Lower leg skin (tissue), 4 donors: ENCODE data around the gene CES4A. TPM values are rescaled to one million over a fixed set of nuclear protein-coding genes. Genes with fewer than 3 reads are reported as not detected.

Experiments
- DNase-seq, 2 donors: peaks; one replicate each; pipeline ENCODE4 v3.0.0-alpha.2; 2019; ENCODE audit warnings: low spot score in 2 of 2
- H3K4me3 ChIP-seq: fragments of 200-600 bp; sonication (generic); 2 replicates; pipeline ENCODE4 v1.5.1; 2017; ENCODE audit warnings: mild to moderate bottlenecking, low read depth; ENCODE audit not compliant: poor library complexity, severe bottlenecking
- POLR2A ChIP-seq, 2 donors: fragments of 450-650 bp; IDR thresholded peaks; one replicate each; pipeline ENCODE4 v1.6.1; 2016 to 2017; ENCODE audit warnings: antibody characterized with exemption in 2 of 2, mild to moderate bottlenecking in 1 of 2, moderate library complexity in 1 of 2
- WGBS, 2 donors: methylation state at CpG; one replicate each; pipeline ENCODE4 v1.1.5; 2018; 5-methylcytosine and 5-hydroxymethylcytosine counted together
- intact Hi-C: fragments of 100-400 bp; cut with DNase I; formaldehyde crosslinking; loops from one replicate; pipeline ENCODE4 v1.15.0; 2023; ENCODE audit warnings: low total_unique reads
- total RNA-seq, 4 donors: library from RNA; depleted of rRNA; stranded (reverse); fragments of >200 nt; gene quantifications; one replicate each; pipeline ENCODE4 v1.1.0, GENCODE V29; 2016
- TF ChIP-seq, protein P1 (sequence below), 3 donors: fragments of 450-650 bp; IDR thresholded peaks; one replicate each; pipeline ENCODE4 v1.5.1; 2016; ENCODE audit warnings: antibody characterized with exemption in 3 of 3, mild to moderate bottlenecking in 3 of 3, moderate library complexity in 2 of 3

The CES4A gene
- total RNA-seq, 4 donors from 2014 or later: 43.6 to 95.8 (median 75.9) TPM

DNA sequence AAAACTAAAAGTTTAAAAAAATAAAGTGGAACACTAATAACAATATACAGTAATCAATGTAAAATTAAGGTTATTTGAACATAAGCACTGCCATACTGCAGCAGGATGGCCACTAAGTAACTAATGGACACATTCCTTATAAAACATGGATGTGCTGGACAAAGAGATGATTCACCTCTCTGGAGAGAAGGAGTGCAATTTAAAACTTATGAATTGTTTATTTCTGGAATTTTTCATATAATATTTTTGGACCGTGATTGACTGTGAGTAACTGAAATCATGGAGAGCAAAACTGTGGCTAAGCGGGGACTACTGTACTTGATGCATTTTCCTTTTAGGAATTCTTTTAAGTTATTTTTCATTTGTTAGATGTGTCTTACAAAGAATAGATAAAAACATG, 62.4 kb downstream of the CES4A start:
- intact Hi-C loops: no loop called here
- no peak for TF ChIP-seq POLR2A (IDR thresholded peaks at IDR 0.05)
- TF ChIP-seq, protein P1, sequence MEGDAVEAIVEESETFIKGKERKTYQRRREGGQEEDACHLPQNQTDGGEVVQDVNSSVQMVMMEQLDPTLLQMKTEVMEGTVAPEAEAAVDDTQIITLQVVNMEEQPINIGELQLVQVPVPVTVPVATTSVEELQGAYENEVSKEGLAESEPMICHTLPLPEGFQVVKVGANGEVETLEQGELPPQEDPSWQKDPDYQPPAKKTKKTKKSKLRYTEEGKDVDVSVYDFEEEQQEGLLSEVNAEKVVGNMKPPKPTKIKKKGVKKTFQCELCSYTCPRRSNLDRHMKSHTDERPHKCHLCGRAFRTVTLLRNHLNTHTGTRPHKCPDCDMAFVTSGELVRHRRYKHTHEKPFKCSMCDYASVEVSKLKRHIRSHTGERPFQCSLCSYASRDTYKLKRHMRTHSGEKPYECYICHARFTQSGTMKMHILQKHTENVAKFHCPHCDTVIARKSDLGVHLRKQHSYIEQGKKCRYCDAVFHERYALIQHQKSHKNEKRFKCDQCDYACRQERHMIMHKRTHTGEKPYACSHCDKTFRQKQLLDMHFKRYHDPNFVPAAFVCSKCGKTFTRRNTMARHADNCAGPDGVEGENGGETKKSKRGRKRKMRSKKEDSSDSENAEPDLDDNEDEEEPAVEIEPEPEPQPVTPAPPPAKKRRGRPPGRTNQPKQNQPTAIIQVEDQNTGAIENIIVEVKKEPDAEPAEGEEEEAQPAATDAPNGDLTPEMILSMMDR (IDR thresholded peaks at IDR 0.05): no peak
- DNase-seq: no peak
- H3K4me3 ChIP-seq: no peak overlapping the region
- 84 to 87% methylated on average over 2 of the region's 2 CpGs for WGBS, 2 donors

DNA sequence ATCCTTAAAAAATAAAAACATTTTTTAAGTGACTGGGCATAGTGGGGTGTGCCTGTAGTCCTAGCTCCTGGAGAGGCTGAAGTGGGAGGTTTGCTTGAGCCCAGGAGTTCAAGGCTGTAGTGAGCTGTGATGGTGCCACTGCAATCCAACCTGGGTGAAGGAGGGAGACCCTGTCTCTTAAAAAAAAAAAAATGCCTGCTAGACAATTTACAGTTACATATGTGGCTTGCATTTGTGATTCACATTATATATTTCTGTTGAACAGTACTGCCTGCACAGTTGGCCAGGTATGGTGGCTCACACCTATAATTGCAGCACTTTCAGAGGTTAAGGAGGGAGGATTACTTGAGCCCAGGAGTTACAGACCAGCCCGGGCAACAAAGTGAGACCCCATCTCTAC, 64.0 kb downstream of the CES4A start:
- no peak for DNase-seq
- TF ChIP-seq POLR2A (IDR thresholded peaks at IDR 0.05): no peak
- TF ChIP-seq, protein P1 (IDR thresholded peaks at IDR 0.05): no peak
- intact Hi-C loops: no loop called here
- WGBS, 2 donors: 93 to 95% methylated on average over 1 of the region's 1 CpG
- H3K4me3 ChIP-seq: no peak overlapping the region

DNA sequence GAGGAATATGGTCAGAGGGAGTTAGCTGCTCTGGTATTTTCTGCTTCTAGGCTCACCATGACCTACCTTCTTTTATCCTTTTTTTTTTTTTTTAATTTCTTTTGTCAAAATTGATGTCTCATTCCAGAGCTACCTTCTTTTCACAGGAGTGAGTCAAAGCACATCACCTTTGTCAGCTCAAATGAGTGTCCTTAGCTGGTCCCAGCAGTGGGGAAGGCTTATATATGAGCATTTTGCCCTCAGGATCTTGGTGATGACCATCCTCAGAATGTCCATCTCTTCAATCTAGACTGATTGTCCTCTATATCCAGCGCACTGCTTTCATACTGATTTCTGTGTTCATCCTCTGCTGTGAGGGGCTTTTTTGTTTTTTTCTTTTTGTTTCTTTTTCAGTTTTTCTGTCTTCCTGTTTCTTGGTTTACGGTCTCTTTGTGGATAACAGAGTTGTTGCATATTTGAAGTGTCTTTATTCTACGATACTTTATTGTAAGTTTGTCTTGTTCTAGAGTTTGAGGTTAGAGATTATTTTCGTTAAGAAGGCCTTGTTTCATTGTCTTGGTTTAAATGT, 65.5 kb downstream of the CES4A start:
- intact Hi-C loops: no loop called here
- no peak for DNase-seq
- 90 to 91% methylated on average over 4 of the region's 4 CpGs for WGBS, 2 donors
- TF ChIP-seq, protein P1 (IDR thresholded peaks at IDR 0.05): no peak
- TF ChIP-seq POLR2A (IDR thresholded peaks at IDR 0.05): no peak
- no peak overlapping the region for H3K4me3 ChIP-seq

DNA sequence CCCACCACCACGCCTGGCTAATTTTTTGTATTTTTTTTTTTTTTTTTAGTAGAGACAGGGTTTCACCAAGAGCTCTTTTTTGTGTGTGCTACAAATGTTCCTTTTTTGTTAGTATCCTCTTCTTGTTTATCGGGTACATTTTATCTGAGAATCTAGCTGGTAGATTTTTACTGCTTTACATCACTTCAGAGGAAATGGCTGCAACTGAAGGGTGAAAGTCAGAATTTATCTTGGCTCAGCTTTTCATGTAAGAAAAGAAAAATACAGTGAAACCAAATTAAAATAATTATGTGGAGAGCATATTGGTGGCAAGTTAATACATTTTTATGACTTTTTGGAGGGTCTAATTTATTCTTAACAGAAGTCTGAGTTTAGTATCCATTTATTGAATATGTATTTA, 66.5 kb downstream of the CES4A start:
- no peak for DNase-seq
- no peak overlapping the region for H3K4me3 ChIP-seq
- intact Hi-C loops: no loop called here
- WGBS, 2 donors: 98 to 100% methylated on average over 2 of the region's 2 CpGs
- TF ChIP-seq POLR2A (IDR thresholded peaks at IDR 0.05): no peak
- TF ChIP-seq, protein P1 (IDR thresholded peaks at IDR 0.05): no peak

DNA sequence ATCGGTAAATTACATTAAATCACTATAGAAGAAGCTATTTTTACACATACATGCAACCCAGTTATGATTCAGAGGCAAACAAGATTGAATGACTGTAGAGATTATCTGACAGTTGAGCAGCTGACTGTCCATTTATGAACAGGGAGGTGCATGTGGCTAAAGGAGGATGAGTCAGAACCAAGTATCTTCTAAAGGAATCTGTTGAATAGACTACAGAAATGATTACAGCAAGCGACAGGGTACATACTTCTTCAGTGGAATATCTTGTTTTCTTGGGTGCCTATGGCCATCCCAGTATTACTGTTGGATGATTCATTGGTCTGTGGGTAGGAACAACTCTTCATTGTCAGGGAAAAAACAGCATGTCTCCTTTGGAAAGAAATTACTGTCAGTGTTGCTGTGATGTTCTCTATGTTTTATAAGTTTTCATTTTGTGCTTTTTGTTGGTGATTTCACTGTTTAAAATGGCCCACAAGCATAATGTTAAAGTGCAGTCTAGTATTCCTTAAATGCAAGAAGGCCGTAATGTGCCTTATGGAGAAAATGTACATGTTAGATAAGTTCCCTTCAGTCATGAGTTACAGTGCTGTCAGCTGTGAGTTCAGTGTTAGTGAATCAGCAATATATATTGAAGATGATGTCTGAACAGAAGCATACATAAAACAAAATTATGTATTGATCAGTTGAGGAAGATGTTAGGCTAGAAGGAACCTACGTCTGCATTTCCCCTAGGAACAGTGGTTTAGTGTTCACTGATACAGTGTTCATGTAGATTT, 67.5 kb downstream of the CES4A start:
- no peak for DNase-seq
- WGBS, 2 donors: 66 to 73% methylated on average over 4 of the region's 4 CpGs
- intact Hi-C loops: no loop called here
- H3K4me3 ChIP-seq: no peak overlapping the region
- TF ChIP-seq, protein P1 (IDR thresholded peaks at IDR 0.05): no peak
- no peak for TF ChIP-seq POLR2A (IDR thresholded peaks at IDR 0.05)

Other genes with a start within 250 kb of the CES4A start
- gene DYNC1LI2, start 237.0 kb upstream of the CES4A start, total RNA-seq: 100 to 1,000 TPM in 2 of 4 donors, 10 to 100 TPM in 2; 59.3 to 194 (median 111) TPM
- under 1 TPM in 1 of 4 donors, not detected in 3; 0.19 TPM for gene TERB1, start 187.0 kb upstream of the CES4A start, total RNA-seq
- gene NAE1, start 157.6 kb upstream of the CES4A start, total RNA-seq: 10 to 100 TPM; 36.9 to 49.1 (median 41.3) TPM
- not detected for gene CA7, start 144.2 kb upstream of the CES4A start, total RNA-seq
- gene PDP2, start 108.1 kb upstream of the CES4A start, total RNA-seq: 1 to 10 TPM; 3.2 to 8.8 (median 7.2) TPM
- under 1 TPM in 2 of 4 donors, not detected in 2; 0.10 to 0.58 TPM for gene CDH16, start 69.7 kb upstream of the CES4A start, total RNA-seq
- gene RRAD, start 63.1 kb upstream of the CES4A start, total RNA-seq: 10 to 100 TPM in 2 of 4 donors, 1 to 10 TPM in 2; 5.9 to 34.3 (median 17.4) TPM
- gene CIAO2B, start 54.2 kb upstream of the CES4A start, total RNA-seq: 10 to 100 TPM; 39.3 to 60.3 (median 55.4) TPM
- gene CES2, start 53.1 kb upstream of the CES4A start, total RNA-seq: 10 to 100 TPM; 37.4 to 90.2 (median 50.2) TPM
- 1 to 10 TPM in 3 of 4 donors, under 1 TPM in 1; 0.59 to 1.3 (median 1.2) TPM for gene CES3, start 27.3 kb upstream of the CES4A start, total RNA-seq
- 10 to 100 TPM; 42.4 to 76.3 (median 48.2) TPM for gene CBFB, start 40.6 kb downstream of the CES4A start, total RNA-seq
- gene PHAF1, start 121.4 kb downstream of the CES4A start, total RNA-seq: 10 to 100 TPM; 39.7 to 51.1 (median 46.8) TPM
- 10 to 100 TPM; 10.3 to 18.0 (median 13.3) TPM for gene B3GNT9, start 162.4 kb downstream of the CES4A start, total RNA-seq
- gene TRADD, start 171.3 kb downstream of the CES4A start, total RNA-seq: 10 to 100 TPM; 46.3 to 51.0 (median 49.4) TPM
- gene FBXL8, start 171.4 kb downstream of the CES4A start, total RNA-seq: 10 to 100 TPM; 47.3 to 97.8 (median 67.9) TPM
- gene HSF4, start 176.2 kb downstream of the CES4A start, total RNA-seq: 100 to 1,000 TPM in 1 of 4 donors, 10 to 100 TPM in 3; 48.3 to 131 (median 64.7) TPM
- gene NOL3, start 181.9 kb downstream of the CES4A start, total RNA-seq: 100 to 1,000 TPM in 2 of 4 donors, 10 to 100 TPM in 2; 84.3 to 139 (median 115) TPM
- 1 to 10 TPM; 5.1 to 8.9 (median 7.3) TPM for gene MATCAP1, start 195.4 kb downstream of the CES4A start, total RNA-seq
- gene EXOC3L1, start 201.5 kb downstream of the CES4A start, total RNA-seq: 1 to 10 TPM in 3 of 4 donors, under 1 TPM in 1; 0.95 to 3.8 (median 1.7) TPM
- gene E2F4, start 203.6 kb downstream of the CES4A start, total RNA-seq: 10 to 100 TPM; 56.8 to 74.8 (median 68.1) TPM
- 10 to 100 TPM; 37.2 to 62.2 (median 51.6) TPM for gene ELMO3, start 210.5 kb downstream of the CES4A start, total RNA-seq
- 10 to 100 TPM; 20.8 to 40.3 (median 31.0) TPM for gene TMEM208, start 238.5 kb downstream of the CES4A start, total RNA-seq